ENCODE measurements around the gene TBC1D3H. TPM values are rescaled to one million over a fixed set of nuclear protein-coding genes. Genes with fewer than 3 reads are reported as not detected.
"Not testable (repeated sequence)": the region's sequence is repeated elsewhere in the genome, so short reads cannot be mapped to it uniquely, and the experiment has no call there.

The TBC1D3H gene
- total RNA-seq = not detected in 2 replicates

DNA sequence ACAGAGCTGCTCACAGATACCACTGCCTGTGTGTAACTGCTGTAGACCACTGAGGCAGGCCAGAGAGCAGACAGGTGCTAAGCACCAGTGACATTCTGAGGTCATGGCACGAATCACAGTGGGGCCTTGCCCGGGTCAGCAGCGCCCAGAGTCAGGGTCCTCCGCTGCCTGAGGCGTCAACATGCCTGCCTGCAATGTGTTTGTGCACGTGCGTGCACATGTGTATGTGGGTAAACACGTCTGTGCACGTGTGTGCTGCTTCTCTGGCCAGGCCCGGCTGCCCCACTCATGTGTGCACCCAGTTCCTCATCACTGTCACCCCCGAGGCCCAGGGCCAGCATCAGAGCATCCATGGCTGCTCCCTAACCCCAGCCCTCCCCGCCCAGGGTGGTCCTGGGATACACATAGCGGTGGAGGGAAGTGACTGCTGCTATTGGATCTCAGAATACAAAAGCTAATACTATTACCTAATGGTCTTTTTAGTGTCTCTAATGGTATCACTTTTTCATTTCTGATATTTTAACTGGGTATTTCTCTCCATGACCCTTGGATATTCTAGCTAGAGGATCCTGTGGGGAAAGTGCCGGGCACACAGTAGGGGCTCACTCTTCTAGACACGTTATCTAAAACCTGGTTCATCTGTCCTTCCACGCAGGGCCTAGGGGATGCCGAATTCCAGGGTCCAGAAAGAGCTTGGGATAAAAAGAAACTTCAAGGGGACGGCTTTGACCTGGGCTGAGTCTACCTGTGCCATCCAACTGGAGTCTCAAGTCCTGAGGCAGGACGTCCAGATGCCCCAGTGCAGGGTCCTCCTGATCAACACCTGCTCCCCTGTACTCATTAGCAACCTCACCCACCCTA lies at the start of gene TBC1D3H:
Gene TBC1D3H (minus strand): TSS at position 51 of the 861 bp plus-strand sequence. CDS start 1,540 bp downstream, outside the sequence.
- not testable (repeated sequence) for DNase-seq (ENCODE audit: low read depth)

DNA sequence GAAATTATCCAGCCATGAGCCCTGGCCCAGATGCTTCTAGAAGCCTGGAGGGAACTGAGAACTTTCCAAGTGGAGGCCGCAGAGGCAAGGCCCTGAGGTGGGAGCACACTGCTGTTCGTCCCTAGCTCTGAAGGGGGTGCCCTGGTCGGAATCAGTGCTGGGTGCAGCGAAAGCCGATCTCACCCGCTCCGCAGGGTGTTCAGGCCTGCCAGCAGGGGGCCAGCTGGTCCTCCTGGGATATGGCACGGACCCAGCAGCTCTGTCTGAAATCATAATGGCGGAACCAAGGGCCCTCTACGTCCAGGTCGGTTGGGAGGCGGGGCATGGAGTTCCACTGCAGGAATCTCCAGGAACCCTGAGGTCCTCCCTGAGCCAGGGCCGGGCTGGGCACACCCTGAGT lies 40.7 kb upstream of the TBC1D3H start:
- DNase-seq (ENCODE audit: low read depth) = not testable (repeated sequence)

DNA sequence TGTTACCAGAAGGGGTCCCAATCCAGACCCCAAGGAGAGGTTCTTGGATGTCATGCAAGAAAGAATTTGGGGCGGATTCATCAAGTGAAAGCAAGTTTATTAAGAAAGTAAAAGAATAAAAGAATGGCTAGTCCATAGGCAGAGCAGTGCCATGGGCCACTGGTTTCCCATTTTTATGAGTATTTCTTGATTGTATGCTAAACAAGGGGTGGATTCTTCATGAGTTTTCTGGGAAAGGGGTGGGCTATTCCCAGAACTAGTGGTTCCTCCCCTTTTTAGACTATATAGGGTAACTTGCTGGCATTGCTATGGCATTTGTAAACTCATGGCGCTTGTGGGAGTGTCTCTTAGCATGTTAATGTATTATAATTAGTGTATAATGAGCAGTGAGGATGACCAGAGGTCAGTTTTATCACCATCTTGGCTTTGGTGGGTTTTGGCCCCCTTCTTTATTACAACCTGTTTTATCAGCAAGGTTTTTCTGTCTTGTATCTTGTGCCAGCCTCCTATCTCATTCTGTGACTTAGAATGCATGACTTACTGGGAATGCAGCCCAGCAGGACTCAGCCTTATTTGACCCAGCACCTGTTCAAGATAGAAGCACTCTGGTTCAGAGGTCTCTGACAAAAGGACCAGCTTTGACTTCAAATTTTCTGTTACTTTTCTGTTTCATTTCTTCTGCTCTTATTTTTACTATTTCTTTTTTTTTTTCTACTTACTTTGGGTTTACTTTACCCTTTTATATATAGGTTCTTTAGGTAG lies 27.1 kb upstream of the TBC1D3H start:
- DNase-seq (ENCODE audit: low read depth) = not testable (repeated sequence)

DNA sequence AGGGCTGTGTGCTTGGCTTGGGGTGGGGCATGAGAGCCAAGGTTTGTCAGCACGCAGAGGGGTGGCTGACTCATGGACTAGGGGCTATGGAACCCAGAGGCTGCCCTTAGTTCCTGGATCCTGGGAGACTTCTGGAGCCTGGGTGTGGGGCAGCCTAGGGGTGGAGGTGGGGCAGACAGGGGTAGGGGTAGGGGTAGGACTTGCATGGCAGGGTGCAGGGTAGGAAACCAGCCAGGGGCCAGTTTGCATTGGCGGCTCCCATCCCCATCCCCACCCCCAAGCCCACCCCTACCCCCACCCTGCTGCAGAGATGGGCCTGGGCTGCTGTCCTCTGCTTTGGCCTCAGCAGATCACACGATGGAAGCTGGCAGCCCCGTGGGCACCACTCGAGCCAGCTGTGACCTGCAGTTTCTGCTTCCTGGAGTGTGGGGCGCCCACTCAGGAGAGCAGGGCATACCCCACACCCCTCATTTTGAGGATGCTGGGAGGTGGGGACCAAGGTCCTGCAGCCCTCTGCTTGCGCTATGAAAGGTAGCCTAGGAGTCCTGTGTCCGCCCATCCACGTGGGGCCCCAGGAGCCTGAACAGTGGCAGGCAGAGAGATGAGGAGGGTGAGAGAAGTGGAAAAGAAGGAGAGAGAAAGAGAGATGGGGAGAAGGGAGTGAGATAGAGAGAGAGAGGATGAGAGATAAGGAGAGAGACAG lies 2.9 kb upstream of the TBC1D3H start:
- DNase-seq (ENCODE audit: low read depth) = not testable (repeated sequence)

DNA sequence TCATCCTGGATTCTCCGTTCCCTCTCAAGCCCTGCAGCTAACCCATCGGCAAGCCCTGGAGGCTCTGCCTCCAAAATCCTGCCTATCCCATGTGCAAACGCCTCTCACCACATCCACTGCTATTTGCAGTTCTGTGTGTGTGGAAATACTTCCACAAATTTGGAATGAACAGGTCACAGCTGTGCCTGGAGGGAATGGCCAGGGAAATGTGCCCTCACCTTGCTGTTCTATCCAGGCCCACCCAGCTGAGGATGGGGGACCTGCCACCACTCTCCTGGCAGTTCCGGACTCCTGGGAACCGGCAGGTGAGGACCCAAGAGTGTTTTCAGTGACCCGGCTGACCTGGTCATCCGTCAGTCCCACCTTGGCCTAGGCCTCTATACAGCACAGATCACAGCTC lies 12.3 kb downstream of the TBC1D3H start:
- DNase-seq (ENCODE audit: low read depth) = not testable (repeated sequence)

DNA sequence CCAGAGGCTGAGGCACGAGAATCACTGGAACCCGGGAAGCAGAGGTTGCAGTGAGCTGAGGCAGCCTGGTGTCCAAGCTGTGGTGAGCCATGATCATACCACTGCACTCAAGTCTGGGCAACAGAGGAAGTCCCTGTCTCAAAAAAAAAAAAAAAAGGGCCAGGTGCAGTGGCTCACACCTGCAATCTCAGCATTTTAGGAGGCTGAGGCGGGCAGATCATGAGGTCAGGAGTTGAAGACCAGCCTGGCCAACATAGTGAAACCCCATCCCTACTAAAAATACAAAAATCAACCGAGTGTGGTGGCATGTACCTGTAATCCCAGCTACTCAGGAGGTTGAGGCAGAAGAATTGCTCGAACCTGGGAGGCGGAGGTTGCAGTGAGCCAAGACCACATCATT lies 25.7 kb downstream of the TBC1D3H start:
- DNase-seq (ENCODE audit: low read depth) = not testable (repeated sequence)

Other genes with a start within 250 kb of the TBC1D3H start
- gene TBC1D3B, start 211.8 kb downstream of the TBC1D3H start, total RNA-seq = 2.3 and 2.6 TPM in 2 replicates
- not detected in 2 replicates for gene CCL3L1, start 191.7 kb downstream of the TBC1D3H start, total RNA-seq
- not detected in 2 replicates for gene CCL4L2, start 177.4 kb downstream of the TBC1D3H start, total RNA-seq
- gene TBC1D3I, start 123.9 kb downstream of the TBC1D3H start, total RNA-seq = 0.60 TPM in 1 of 2 replicates, not detected in the other
- gene TBC1D3G, start 64.6 kb downstream of the TBC1D3H start, total RNA-seq = not detected in 2 replicates
- gene ZNHIT3, start 98.2 kb upstream of the TBC1D3H start, total RNA-seq = 26.8 and 31.8 TPM in 2 replicates
- 45.2 and 59.4 TPM in 2 replicates for gene MYO19, start 146.4 kb upstream of the TBC1D3H start, total RNA-seq
- gene PIGW, start 146.6 kb upstream of the TBC1D3H start, total RNA-seq = 9.7 and 11.6 TPM in 2 replicates
- 42.4 and 88.2 TPM in 2 replicates for gene GGNBP2, start 156.5 kb upstream of the TBC1D3H start, total RNA-seq
- 11.6 and 13.0 TPM in 2 replicates for gene DHRS11, start 203.4 kb upstream of the TBC1D3H start, total RNA-seq
- gene MRM1, start 213.1 kb upstream of the TBC1D3H start, total RNA-seq = 7.6 and 8.0 TPM in 2 replicates

Measured in renal cortical epithelial cell (primary cell).